Activated T-helper 2 cell treated with anti-CD3 and anti-CD28 coated beads, Interferon-gamma antibody, Interleukin-2, Interleukin-4, amounts not matched to agents 10 μg/mL and 5 μg/mL and 100 μg/mL, durations not matched to agents 14 hours and 24 hours and 36 hours (primary cell): ENCODE results near the gene TMEM53. TPM values are rescaled to one million over a fixed set of nuclear protein-coding genes. Genes with fewer than 3 reads are reported as not detected.

Experiments used
- DNase-seq: peaks from one replicate; pipeline ENCODE4 v3.0.0; 2021; ENCODE audit warnings: low spot score
- H3K27ac Mint-ChIP-seq: one replicate; pipeline ENCODE4 v1.8.0; 2021; ENCODE audit warnings: mixed read lengths
- H3K27me3 Mint-ChIP-seq: one replicate; pipeline ENCODE4 v1.8.0; 2021; ENCODE audit warnings: low read depth, mixed read lengths
- H3K36me3 Mint-ChIP-seq: one replicate; pipeline ENCODE4 v1.8.0; 2021; ENCODE audit warnings: low read depth, mixed read lengths
- H3K4me1 Mint-ChIP-seq: one replicate; pipeline ENCODE4 v1.8.0; 2021; ENCODE audit warnings: low read depth, mixed read lengths
- H3K4me3 Mint-ChIP-seq: one replicate; pipeline ENCODE4 v1.8.0; 2021; ENCODE audit warnings: low read depth, mild to moderate bottlenecking, moderate library complexity, mixed read lengths
- H3K9me3 Mint-ChIP-seq: one replicate; pipeline ENCODE4 v1.8.0; 2021; ENCODE audit warnings: mixed read lengths
- intact Hi-C: fragments of 100-400 bp; cut with micrococcal nuclease; formaldehyde crosslinking; loops from one replicate; pipeline ENCODE4 v1.15.1; 2023
- total RNA-seq: library from RNA; stranded (reverse); gene quantifications from 2 replicates; pipeline ENCODE4 v1.2.3, GENCODE V29; 2022

Gene TMEM53
- total RNA-seq, 1 donor from 2014 or later: 6.7 TPM

DNA sequence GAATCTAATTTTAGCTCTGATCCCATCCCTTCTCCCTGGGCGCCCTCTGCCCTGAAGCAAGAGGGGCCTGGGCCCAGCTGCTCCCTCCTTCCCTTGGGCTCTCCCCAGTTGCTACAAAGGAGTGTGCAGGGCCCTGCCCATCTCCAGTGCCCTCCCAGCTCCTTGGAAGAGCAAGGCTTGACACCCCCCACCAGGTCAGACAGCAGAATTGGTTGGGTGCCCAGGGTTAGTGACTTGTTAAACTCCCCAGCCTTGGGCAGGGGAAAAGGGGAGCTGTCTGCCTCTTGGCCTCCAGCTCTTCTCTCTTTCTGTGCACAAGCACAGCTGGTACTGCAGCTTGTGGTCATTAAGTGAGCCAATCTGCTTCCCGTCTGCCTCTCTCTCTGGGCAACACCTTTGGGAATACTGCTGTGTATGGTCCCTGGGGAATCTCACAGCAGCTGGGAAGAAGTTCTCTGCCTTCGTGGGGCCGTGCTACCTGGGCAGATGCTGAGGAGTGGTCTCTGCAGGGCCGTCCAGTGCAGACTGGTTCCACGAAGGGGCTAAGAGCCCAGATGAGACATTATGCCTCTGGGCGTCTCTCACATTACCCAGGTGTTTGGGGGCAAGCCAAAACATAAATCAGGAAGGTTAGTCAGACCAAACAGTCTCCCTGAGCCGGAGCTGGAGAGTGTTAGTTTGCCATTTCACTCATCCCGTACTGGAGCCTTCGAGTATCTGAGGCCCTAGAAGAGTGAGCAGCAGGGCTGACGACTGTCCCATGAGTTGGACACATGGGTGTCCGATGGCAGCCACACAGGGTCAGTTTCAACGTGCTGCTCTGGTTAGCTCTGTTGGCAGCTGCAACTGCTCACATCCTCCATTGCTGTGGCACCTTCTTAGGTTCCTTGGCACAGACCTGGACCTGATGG, 37.3 kb downstream of the TMEM53 start:
- no peak overlapping the region for H3K27ac Mint-ChIP-seq
- intact Hi-C loops: no loop called here
- H3K4me3 Mint-ChIP-seq: no peak overlapping the region

DNA sequence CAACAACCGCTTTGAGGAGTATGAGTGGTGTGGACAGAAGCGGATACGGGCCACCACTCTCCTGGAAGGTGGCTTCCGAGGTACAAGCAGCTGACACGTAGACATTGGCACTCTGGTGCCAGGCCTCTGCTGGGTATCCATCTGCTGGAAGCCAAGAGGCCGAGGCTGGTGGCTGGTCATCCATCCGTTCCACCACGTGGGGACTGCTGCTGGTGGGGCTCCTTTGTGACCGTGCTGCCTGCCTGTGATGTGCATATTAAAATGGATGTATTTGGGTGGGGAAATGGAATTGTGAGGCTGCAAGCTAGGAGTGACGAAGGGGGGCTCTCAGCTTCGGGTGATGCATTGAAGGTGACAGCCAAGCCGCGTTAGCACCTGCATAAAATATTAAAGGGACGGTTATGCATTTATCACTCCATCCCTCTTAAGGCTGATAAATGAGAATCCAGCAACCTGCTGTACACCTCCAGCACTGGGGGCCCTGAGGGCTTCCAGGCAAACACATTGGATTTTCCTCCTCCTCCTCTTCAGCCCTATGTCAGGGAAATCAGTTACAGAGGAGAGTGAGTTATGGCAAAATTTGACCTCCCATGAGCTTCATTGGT, 38.1 kb downstream of the TMEM53 start:
- Mint-ChIP-seq H3K4me1 (peaks cover 26% of the 10 kb centered on the region), H3K4me3 (no peak overlapping the region), H3K27me3 (no peaks in the 10 kb centered on the region), H3K36me3 (peaks cover 71% of the 10 kb centered on the region), H3K27ac (no peak overlapping the region), H3K9me3 (no peaks in the 10 kb centered on the region)
- intact Hi-C loops: no loop called here
- no peak for DNase-seq

More for the DNA sequence above, 37.3 kb downstream of the TMEM53 start:
- Mint-ChIP-seq H3K36me3 (peaks cover 76% of the 10 kb centered on the region), H3K4me1 (peaks cover 24% of the 10 kb centered on the region), H3K27me3 (no peaks in the 10 kb centered on the region), H3K9me3 (no peaks in the 10 kb centered on the region)
- no peak for DNase-seq

DNA sequence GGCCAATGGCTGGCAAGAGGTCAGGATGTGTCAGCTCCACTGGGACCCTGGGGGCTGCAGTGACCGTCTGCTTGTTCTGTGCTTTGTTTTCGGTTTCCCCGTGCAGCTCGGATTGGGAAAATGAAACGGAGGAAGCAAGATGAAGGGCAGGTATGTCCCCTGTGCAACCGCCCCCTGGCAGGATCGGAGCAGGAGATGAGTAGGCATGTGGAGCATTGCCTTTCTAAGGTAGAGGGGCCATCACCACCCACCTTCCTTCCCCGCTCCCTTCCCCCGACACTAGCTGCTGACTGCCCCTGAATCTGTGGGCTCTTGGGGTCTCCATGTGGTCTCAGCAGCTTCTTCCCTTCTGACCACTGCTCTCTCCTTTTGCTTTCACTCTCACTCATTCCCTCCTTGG, 38.8 kb downstream of the TMEM53 start:
- no peaks in the 10 kb centered on the region for H3K9me3 Mint-ChIP-seq
- no peak overlapping the region for H3K27ac Mint-ChIP-seq
- H3K4me1 Mint-ChIP-seq: peaks cover 34% of the 10 kb centered on the region
- intact Hi-C loops: no loop called here
- no peaks in the 10 kb centered on the region for H3K27me3 Mint-ChIP-seq
- peaks cover 66% of the 10 kb centered on the region for H3K36me3 Mint-ChIP-seq
- no peak for DNase-seq
- H3K4me3 Mint-ChIP-seq: no peak overlapping the region

DNA sequence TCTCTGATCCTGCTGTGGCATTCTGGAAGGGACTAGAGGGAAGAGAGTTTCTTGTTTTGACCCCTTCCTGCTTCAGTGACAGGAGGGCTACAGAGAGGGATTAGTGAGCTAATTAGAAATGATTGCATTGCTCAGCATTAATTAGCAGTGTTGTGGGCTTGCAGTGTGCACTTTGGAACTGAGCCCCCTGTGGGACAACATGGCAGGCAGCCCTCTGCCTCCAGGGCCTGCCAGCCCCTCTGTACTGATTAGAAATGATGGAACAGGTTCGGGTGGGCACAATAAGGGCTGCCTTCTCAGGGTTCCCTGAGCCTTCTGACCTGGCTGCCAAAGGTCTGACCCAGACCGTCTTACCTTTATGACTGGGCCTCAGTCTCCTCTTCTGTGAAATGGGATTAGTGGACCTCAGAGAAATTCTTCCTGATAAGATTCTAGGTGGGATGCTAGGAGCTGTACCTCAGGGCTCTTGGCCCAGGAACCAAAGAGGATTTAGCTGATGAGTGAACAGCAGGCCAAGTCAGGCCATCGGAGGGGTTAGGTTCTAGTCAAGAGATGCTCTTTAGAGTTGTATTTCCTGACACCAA, 39.6 kb downstream of the TMEM53 start:
- no peak for DNase-seq
- peaks cover 35% of the 10 kb centered on the region for H3K4me1 Mint-ChIP-seq
- no peaks in the 10 kb centered on the region for H3K9me3 Mint-ChIP-seq
- no peaks in the 10 kb centered on the region for H3K27me3 Mint-ChIP-seq
- peak overlapping the region; percentile 40 for H3K4me3 Mint-ChIP-seq
- intact Hi-C loops: no loop called here
- H3K27ac Mint-ChIP-seq: no peak overlapping the region
- H3K36me3 Mint-ChIP-seq: peaks cover 66% of the 10 kb centered on the region

DNA sequence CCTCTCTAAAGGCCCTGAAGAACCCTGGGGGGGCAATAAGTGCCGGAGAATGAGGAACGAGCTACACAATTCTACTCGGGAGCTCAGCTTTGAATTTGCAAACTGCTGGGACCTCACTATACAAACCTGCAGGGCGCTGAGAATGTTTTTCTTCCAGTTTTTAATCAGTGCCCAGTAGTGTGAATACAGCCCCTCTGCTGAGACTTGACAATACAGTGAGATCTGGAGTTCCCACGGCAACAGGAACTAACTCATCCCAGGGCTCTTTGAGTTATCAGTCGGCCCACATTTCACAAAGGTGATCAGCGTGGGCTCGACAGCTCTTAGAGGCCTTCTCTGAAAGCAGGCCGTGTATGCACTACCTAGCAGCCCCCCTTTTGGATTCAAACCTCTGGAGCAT, 41.7 kb downstream of the TMEM53 start:
- no peaks in the 10 kb centered on the region for H3K9me3 Mint-ChIP-seq
- no peak for DNase-seq
- peak overlapping the region; percentile 86 for H3K4me3 Mint-ChIP-seq
- H3K36me3 Mint-ChIP-seq: peaks cover 51% of the 10 kb centered on the region
- H3K4me1 Mint-ChIP-seq: peaks cover 35% of the 10 kb centered on the region
- H3K27ac Mint-ChIP-seq: peak overlapping the region; percentile 94
- intact Hi-C loops: loop anchor here (1.0 kb wide), 1 partner anchor 42 kb away; the partner anchor contains the start of genes ARMH1 and TMEM53
- H3K27me3 Mint-ChIP-seq: no peaks in the 10 kb centered on the region

DNA sequence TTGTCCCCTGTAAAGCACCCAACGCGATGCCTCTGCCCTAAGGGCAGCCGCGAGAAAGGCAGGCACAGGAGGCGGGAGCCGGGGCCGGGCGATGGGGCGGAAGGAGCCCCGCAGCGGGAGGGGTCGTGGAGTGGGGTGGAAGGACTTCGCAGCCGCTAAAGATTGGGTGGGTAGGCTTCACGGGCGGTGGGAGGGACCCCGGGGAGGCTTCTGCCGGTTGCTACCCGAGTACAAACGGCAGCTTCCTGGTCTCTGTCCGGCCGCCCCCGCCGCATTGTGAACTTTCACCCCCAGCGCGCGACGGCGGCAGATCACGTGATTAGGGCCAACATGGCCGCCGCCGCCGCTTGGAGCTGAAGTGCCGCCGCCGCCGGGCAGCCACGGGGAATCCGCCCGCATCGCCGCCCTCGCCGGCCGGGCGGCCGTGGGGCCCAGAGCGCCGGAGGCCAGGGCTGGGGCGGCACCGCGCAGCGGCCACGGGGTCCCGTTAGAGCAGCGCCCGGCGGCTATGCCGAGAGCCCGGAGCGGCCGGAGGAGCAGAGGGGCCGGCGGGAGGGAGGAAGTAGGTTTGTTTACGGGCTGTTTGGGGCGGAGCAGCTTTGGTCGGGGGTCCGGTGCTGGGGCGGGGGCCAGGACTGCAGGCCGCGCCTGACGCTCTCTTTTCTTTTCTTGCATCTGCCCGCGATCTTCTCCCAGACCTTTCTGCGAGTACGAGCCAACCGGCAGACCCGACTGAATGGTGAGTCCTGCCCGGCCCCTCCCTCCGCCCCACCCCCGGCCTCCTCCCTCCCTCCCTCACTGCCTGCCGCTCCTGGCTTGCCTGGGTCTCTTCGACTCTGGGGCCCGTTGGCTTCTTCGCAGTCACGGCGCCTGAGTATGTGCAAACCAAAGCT, 42.4 kb downstream of the TMEM53 start:
- Mint-ChIP-seq H3K4me1 (peaks cover 35% of the 10 kb centered on the region), H3K27me3 (no peaks in the 10 kb centered on the region), H3K27ac (peak overlapping the region; percentile 94), H3K36me3 (peaks cover 44% of the 10 kb centered on the region), H3K9me3 (no peaks in the 10 kb centered on the region), H3K4me3 (peak overlapping the region; percentile 86)
- intact Hi-C loops: loop anchor here (1.0 kb wide), 1 partner anchor 42 kb away; the partner anchor contains the start of genes ARMH1 and TMEM53
- peak; percentile 86 for DNase-seq

DNA sequence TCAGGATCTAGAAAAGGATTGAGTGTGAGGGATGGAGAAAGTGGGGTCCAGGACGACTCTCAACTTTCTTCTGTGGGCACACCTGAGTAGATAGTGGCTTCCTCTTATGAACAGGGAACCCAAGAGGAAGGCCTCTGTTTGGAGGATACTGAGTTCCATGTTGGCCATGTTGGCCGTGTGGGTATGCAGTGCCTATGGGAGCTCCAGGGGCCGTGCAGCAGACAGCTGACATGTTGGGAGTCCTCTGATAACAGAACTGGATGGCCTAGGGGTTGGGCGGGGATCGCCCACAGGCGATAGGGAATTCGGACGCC, 43.0 kb downstream of the TMEM53 start:
- Mint-ChIP-seq H3K27me3 (no peaks in the 10 kb centered on the region), H3K4me1 (peaks cover 35% of the 10 kb centered on the region), H3K36me3 (peaks cover 38% of the 10 kb centered on the region), H3K4me3 (peak overlapping the region; percentile 86), H3K27ac (peak overlapping the region; percentile 93), H3K9me3 (no peaks in the 10 kb centered on the region)
- no peak for DNase-seq
- intact Hi-C loops: no loop called here

DNA sequence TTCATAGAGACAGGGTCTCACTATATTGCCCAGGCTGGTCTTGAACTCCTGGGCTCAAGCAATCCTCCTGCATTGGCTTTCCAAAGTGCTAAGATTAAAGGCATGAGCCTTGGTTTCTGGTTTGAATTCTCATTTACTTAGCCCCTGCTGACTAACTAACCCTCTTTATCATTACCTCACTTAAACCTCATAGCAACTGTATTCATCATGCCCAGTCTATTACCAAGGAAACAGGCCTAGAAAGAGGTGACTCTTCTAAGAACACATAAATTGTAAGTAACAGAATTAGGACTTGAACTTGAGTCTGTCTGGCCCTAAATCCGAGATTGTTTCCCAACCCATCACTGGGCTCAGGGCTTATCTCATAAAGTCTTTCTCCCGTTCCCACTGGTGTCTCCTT, 44.2 kb downstream of the TMEM53 start:
- Mint-ChIP-seq H3K27me3 (no peaks in the 10 kb centered on the region), H3K9me3 (no peaks in the 10 kb centered on the region), H3K27ac (peak overlapping the region; percentile 93), H3K4me3 (peak overlapping the region; percentile 86), H3K36me3 (peaks cover 26% of the 10 kb centered on the region), H3K4me1 (peaks cover 35% of the 10 kb centered on the region)
- DNase-seq: no peak
- intact Hi-C loops: no loop called here

DNA sequence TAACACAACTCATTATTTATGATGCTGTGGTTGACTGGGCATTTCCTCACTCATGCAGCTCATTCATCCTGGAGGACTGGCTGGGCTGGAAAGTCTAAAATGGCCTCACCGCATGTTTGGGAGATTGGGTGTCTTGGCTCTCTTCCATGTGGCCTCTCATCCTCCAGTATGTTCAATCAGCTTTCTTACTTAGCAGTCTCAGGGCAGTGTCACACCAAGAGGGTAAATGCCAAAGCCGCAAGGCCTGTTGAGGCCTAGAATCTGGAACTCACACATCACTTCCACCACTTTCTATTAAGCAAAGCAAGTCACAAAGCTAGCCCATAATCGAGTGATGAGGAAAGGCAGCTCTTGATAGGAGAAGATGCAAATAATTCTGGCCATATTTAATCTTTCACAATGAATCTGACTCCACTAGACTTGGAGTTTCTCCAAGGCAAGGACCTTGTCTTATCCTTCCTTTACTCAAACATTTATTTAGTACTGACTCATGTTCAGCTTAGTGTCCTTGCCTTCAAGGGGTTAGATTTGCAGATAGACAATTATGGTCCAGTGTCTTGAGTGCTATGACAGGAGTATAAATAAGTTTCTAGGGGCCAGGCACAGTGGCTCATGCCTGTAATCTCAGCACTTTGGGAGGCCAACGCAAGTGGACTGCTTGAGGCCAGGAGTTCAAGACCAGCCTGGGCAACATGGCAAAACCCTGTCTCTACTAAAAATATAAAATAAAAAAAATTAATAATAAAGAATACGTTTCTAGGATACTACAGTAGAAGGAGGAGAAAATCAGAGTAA, 45.1 kb downstream of the TMEM53 start:
- no peak overlapping the region for H3K4me3 Mint-ChIP-seq

DNA sequence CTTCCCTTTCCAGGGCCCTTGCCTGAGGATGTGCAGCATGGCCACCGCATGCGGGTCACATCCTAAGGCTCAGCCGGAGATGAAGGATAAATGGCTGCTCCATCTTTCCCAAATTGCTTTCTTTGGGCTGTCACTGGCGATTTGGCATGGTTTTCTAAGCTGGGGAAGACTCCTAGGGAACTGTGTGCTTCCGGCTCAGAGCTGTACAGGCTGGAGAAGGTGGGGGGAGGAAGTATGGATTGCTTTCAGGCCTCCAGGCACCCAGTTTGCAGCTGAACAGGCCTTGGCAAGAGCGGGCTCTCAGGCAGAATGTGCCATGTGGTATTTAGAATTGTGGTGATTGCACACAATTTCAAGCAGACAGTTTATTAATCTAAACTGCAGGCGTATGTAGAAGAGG, 48.9 kb downstream of the TMEM53 start:
- no peaks in the 10 kb centered on the region for H3K27me3 Mint-ChIP-seq
- H3K9me3 Mint-ChIP-seq: no peaks in the 10 kb centered on the region
- H3K36me3 Mint-ChIP-seq: no peaks in the 10 kb centered on the region
- no peak overlapping the region for H3K4me3 Mint-ChIP-seq
- H3K27ac Mint-ChIP-seq: no peak overlapping the region
- DNase-seq: no peak
- intact Hi-C loops: no loop called here
- peaks cover under 1% of the 10 kb centered on the region for H3K4me1 Mint-ChIP-seq

More for the DNA sequence above, 45.1 kb downstream of the TMEM53 start:
- peaks cover 26% of the 10 kb centered on the region for H3K4me1 Mint-ChIP-seq
- H3K27ac Mint-ChIP-seq: no peak overlapping the region
- no peaks in the 10 kb centered on the region for H3K27me3 Mint-ChIP-seq
- intact Hi-C loops: no loop called here
- no peaks in the 10 kb centered on the region for H3K9me3 Mint-ChIP-seq
- H3K36me3 Mint-ChIP-seq: peaks cover 17% of the 10 kb centered on the region
- DNase-seq: no peak

DNA sequence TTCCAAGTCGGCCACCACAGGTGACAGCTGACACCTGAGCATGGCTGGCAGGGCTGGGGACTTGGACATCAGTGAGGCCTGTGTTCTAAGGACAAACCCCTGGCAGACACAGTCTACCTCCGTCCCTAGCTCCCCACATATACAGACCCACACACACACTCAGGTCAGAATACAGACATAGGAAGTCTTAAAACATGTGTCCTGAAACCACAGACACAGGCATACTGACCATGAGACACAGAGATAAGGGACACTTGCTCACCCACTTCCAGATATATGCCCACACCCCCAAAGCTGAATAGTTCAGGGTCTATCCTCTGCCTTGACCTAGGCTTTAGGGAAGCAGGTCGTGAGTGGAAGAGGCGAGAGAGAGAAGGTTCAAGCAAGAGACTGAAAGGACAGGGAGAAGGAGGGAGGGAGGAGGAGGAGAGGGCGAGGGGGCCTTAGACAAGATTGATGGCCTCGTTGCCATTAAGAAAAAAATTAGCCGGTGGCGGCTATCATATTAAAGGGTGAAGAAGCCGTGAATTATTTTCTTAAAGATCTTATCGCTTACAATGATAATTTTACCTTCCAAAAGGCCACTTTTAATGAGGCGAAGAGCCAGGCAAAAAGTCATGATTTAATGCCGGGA, 49.9 kb downstream of the TMEM53 start:
- no peak overlapping the region for H3K4me3 Mint-ChIP-seq
- no peaks in the 10 kb centered on the region for H3K36me3 Mint-ChIP-seq
- H3K27ac Mint-ChIP-seq: no peak overlapping the region
- intact Hi-C loops: no loop called here
- no peaks in the 10 kb centered on the region for H3K9me3 Mint-ChIP-seq
- no peaks in the 10 kb centered on the region for H3K27me3 Mint-ChIP-seq
- DNase-seq: no peak
- no peaks in the 10 kb centered on the region for H3K4me1 Mint-ChIP-seq
